HepG2 (cell line): ENCODE results near the gene MYO18A. TPM values are rescaled to one million over a fixed set of nuclear protein-coding genes. Genes with fewer than 3 reads are reported as not detected.
A peak's percentile ranks its signal among the peaks of the same experiment; 100 is the strongest.

Source experiments
- AGO2 ChIP-seq: fragments of 200-400 bp; formaldehyde crosslinking; optimal IDR thresholded peaks from 2 replicates; pipeline ENCODE3; 2017; ENCODE audit warnings: mild to moderate bottlenecking, low read depth, low read length, moderate library complexity
- AKAP8 ChIP-seq: sonication (generic); formaldehyde crosslinking; IDR thresholded peaks from 2 replicates; pipeline ENCODE4 v1.5.1; 2020; ENCODE audit warnings: mild to moderate bottlenecking, missing genetic modification reagents
- ELF1 ChIP-seq: sonication (generic); formaldehyde crosslinking; IDR thresholded peaks from 2 replicates; pipeline ENCODE4 v1.4.0; 2020; ENCODE audit warnings: missing genetic modification reagents
- ERF ChIP-seq: IDR thresholded peaks from 2 replicates; pipeline ENCODE4 v1.6.1; 2018; ENCODE audit warnings: missing biosample characterization, missing genetic modification reagents
- FOSL2 ChIP-seq: sonication (generic); formaldehyde crosslinking; IDR thresholded peaks from 2 replicates; pipeline ENCODE4 v1.4.0; 2020; ENCODE audit warnings: missing genetic modification reagents
- GABPB1 ChIP-seq: IDR thresholded peaks from 2 replicates; pipeline ENCODE4 v1.6.1; 2016; ENCODE audit warnings: mild to moderate bottlenecking, missing genetic modification reagents, moderate library complexity, missing compliant biosample characterization
- HCFC1 ChIP-seq: fragments of 150-350 bp; IDR thresholded peaks from 2 replicates; pipeline ENCODE4 v1.6.1; 2014; ENCODE audit warnings: low read depth, low read length
- HNRNPL ChIP-seq: fragments of 200-400 bp; formaldehyde crosslinking; IDR thresholded peaks from 2 replicates; pipeline ENCODE4 v1.6.1; 2017; ENCODE audit warnings: mild to moderate bottlenecking, low read depth, low read length
- KDM2A ChIP-seq: sonication (generic); formaldehyde crosslinking; IDR thresholded peaks from 2 replicates; pipeline ENCODE4 v1.4.0; 2020; ENCODE audit warnings: low read depth, missing genetic modification reagents, borderline replicate concordance
- PPARG ChIP-seq: conservative IDR thresholded peaks from 2 replicates; pipeline ENCODE4 v1.6.1; 2016; ENCODE audit warnings: missing biosample characterization, missing genetic modification reagents
- SOX5 ChIP-seq: IDR thresholded peaks from 2 replicates; pipeline ENCODE4 v1.6.1; 2016; ENCODE audit warnings: borderline replicate concordance
- ZNF501 ChIP-seq: sonication (generic); formaldehyde crosslinking; IDR thresholded peaks from 2 replicates; pipeline ENCODE4 v1.5.1; 2020; ENCODE audit warnings: mild to moderate bottlenecking, moderate library complexity, missing genetic modification reagents
- ZNF557 ChIP-seq: sonication (generic); formaldehyde crosslinking; IDR thresholded peaks from 2 replicates; pipeline ENCODE4 v1.4.0; 2020; ENCODE audit warnings: missing genetic modification reagents
- ZNF878 ChIP-seq: sonication (generic); formaldehyde crosslinking; IDR thresholded peaks from 2 replicates; pipeline ENCODE4 v1.8.1; 2023; ENCODE audit warnings: mild to moderate bottlenecking, missing genetic modification reagents, moderate library complexity
- ZSCAN29 ChIP-seq: sonication (generic); formaldehyde crosslinking; conservative IDR thresholded peaks from 2 replicates; pipeline ENCODE4 v1.4.0; 2020; ENCODE audit warnings: mild to moderate bottlenecking, missing genetic modification reagents
- ZZZ3 ChIP-seq: sonication (generic); formaldehyde crosslinking; IDR thresholded peaks from 2 replicates; pipeline ENCODE4 v1.4.0; 2020; ENCODE audit warnings: missing genetic modification reagents, mild to moderate bottlenecking, borderline replicate concordance
- polyA plus RNA-seq, 8 experiments: library from polyadenylated mRNA; depleted of rRNA in 3 of 8; stranded (reverse) in 7 of 8; unstranded in 1 of 8; fragments of >200 nt; fragmentation: Illumina TruSeq in 4 of 8; extraction: Trizol in 4 of 8; gene quantifications; 2 replicates each; pipeline versions ENCODE4 v1.2.1 to v1.2.3, GENCODE V29; 2011 to 2016; ENCODE audit warnings: low read depth in 4 of 8, missing spikeins in 1 of 8, mixed read lengths in 1 of 8; ENCODE audit not compliant: insufficient read depth in 1 of 8
- total RNA-seq, 5 experiments: library from RNA; depleted of rRNA; stranded (reverse); fragments of >200 nt; fragmentation: Illumina TruSeq; extraction: Trizol; gene quantifications; 2 replicates each; pipeline ENCODE4 v1.2.3, GENCODE V29; 2016; ENCODE audit warnings: low read depth in 1 of 5
- TF ChIP-seq, protein P1 (sequence below): sonication (generic); formaldehyde crosslinking; IDR thresholded peaks from 2 replicates; pipeline ENCODE4 v1.5.1; 2020; ENCODE audit warnings: mild to moderate bottlenecking, missing genetic modification reagents, moderate library complexity
- TF ChIP-seq, protein P2 (sequence below): sonication (generic); formaldehyde crosslinking; IDR thresholded peaks from 2 replicates; pipeline ENCODE4 v1.4.0; 2020; ENCODE audit warnings: missing genetic modification reagents, borderline replicate concordance
- TF ChIP-seq, protein P3 (sequence below): sonication (generic); formaldehyde crosslinking; IDR thresholded peaks from 2 replicates; pipeline ENCODE4 v1.4.0; 2020; ENCODE audit warnings: missing genetic modification reagents

The MYO18A gene
- total and polyA plus RNA-seq, 2 of the 13 experiments (the other 11 are each of a cell fraction or from before 2014, with no cell fraction given) = 16.8 to 24.8 TPM

DNA sequence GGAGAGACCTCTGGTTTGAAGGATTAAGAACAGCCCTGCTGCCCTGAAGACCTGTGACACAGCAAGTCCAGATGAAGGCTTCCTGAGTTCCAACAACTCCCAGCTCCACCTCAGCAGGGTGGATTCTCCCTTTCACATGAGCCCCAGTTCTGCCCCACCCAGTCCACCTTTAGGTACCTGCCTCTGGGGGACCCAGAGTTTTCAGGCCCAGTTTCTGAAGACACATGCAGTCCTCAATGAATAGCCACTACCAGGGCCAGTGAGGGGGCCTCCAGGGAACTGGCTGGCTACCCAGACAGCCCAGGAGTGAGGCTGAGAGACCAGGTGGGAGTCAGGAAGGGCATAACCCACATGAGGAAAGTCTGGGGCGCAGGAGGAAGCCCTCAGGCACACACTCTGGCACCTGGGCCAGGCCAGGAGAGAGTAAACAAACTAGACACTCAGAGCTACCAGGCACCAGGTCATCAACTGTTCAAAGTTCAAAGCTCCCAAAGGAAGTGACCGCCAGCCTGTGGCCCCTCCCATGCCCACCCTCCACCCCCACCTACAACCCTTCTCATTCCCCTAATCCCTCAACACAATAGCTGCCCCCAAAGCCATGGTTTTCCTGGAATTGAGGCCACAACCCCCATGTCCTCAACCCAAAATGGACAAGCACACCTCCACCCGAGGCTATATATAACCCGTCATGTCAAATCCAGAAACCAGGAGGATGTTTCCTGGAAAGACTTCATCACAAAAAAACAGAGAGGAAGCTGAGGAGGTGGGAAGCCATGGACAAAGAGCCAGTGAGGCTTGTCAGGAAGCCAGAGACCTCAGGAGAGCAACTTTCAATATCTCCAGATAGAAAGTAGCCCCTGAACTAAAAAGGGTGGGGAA lies 2.1 kb downstream of the MYO18A start (continued):
- TF ChIP-seq PPARG (0 out of 2 replicates have a peak, but pooled peaks have one; percentile 29), AKAP8 (CRISPR knock-in tag) (no peak), ZZZ3 (CRISPR knock-in tag) (0 out of 2 replicates have a peak, but pooled peaks have one; percentile 22), AGO2 (peak; percentile 3), ELF1 (CRISPR knock-in tag) (peak; percentile 44; the same call in 1 of the 2 replicates), HCFC1 (no peak), ZNF501 (CRISPR knock-in tag) (peak; percentile 66; the same call in 1 of the 2 replicates), GABPB1 (CRISPR knock-in tag) (peak; percentile 55; the same call in 1 of the 2 replicates), ZNF878 (CRISPR knock-in tag) (peak; percentile 66), ERF (CRISPR knock-in tag) (peak; percentile 68; the same call in 1 of the 2 replicates), KDM2A (CRISPR knock-in tag) (peak; percentile 59), ZNF557 (no peak), ZSCAN29 (peak; percentile 79; the same call in 1 of the 2 replicates), SOX5 (CRISPR knock-in tag) (peak; percentile 65; the same call in 1 of the 2 replicates), HNRNPL (0 out of 2 replicates have a peak, but pooled peaks have one; percentile 58), FOSL2 (CRISPR knock-in tag) (peak; percentile 65; the same call in 1 of the 2 replicates)
- TF ChIP-seq, protein P1, sequence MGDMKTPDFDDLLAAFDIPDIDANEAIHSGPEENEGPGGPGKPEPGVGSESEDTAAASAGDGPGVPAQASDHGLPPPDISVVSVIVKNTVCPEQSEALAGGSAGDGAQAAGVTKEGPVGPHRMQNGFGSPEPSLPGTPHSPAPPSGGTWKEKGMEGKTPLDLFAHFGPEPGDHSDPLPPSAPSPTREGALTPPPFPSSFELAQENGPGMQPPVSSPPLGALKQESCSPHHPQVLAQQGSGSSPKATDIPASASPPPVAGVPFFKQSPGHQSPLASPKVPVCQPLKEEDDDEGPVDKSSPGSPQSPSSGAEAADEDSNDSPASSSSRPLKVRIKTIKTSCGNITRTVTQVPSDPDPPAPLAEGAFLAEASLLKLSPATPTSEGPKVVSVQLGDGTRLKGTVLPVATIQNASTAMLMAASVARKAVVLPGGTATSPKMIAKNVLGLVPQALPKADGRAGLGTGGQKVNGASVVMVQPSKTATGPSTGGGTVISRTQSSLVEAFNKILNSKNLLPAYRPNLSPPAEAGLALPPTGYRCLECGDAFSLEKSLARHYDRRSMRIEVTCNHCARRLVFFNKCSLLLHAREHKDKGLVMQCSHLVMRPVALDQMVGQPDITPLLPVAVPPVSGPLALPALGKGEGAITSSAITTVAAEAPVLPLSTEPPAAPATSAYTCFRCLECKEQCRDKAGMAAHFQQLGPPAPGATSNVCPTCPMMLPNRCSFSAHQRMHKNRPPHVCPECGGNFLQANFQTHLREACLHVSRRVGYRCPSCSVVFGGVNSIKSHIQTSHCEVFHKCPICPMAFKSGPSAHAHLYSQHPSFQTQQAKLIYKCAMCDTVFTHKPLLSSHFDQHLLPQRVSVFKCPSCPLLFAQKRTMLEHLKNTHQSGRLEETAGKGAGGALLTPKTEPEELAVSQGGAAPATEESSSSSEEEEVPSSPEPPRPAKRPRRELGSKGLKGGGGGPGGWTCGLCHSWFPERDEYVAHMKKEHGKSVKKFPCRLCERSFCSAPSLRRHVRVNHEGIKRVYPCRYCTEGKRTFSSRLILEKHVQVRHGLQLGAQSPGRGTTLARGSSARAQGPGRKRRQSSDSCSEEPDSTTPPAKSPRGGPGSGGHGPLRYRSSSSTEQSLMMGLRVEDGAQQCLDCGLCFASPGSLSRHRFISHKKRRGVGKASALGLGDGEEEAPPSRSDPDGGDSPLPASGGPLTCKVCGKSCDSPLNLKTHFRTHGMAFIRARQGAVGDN = peak; percentile 73
- TF ChIP-seq, protein P2, sequence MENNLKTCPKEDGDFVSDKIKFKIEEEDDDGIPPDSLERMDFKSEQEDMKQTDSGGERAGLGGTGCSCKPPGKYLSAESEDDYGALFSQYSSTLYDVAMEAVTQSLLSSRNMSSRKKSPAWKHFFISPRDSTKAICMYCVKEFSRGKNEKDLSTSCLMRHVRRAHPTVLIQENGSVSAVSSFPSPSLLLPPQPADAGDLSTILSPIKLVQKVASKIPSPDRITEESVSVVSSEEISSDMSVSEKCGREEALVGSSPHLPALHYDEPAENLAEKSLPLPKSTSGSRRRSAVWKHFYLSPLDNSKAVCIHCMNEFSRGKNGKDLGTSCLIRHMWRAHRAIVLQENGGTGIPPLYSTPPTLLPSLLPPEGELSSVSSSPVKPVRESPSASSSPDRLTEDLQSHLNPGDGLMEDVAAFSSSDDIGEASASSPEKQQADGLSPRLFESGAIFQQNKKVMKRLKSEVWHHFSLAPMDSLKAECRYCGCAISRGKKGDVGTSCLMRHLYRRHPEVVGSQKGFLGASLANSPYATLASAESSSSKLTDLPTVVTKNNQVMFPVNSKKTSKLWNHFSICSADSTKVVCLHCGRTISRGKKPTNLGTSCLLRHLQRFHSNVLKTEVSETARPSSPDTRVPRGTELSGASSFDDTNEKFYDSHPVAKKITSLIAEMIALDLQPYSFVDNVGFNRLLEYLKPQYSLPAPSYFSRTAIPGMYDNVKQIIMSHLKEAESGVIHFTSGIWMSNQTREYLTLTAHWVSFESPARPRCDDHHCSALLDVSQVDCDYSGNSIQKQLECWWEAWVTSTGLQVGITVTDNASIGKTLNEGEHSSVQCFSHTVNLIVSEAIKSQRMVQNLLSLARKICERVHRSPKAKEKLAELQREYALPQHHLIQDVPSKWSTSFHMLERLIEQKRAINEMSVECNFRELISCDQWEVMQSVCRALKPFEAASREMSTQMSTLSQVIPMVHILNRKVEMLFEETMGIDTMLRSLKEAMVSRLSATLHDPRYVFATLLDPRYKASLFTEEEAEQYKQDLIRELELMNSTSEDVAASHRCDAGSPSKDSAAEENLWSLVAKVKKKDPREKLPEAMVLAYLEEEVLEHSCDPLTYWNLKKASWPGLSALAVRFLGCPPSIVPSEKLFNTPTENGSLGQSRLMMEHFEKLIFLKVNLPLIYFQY = 0 out of 2 replicates have a peak, but pooled peaks have one; percentile 30
- TF ChIP-seq, protein P3, sequence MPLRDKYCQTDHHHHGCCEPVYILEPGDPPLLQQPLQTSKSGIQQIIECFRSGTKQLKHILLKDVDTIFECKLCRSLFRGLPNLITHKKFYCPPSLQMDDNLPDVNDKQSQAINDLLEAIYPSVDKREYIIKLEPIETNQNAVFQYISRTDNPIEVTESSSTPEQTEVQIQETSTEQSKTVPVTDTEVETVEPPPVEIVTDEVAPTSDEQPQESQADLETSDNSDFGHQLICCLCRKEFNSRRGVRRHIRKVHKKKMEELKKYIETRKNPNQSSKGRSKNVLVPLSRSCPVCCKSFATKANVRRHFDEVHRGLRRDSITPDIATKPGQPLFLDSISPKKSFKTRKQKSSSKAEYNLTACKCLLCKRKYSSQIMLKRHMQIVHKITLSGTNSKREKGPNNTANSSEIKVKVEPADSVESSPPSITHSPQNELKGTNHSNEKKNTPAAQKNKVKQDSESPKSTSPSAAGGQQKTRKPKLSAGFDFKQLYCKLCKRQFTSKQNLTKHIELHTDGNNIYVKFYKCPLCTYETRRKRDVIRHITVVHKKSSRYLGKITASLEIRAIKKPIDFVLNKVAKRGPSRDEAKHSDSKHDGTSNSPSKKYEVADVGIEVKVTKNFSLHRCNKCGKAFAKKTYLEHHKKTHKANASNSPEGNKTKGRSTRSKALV = no peak
